ENCODE data around the gene CNTNAP2. TPM values are rescaled to one million over a fixed set of nuclear protein-coding genes. Genes with fewer than 3 reads are reported as not detected.

CNTNAP2 gene
- total and polyA plus RNA-seq, 2 of the 13 experiments (the other 11 are each of a cell fraction or from before 2014, with no cell fraction given) = 0.40 to 0.42 TPM

GRCh38 chr7:146417176-146417575 is 300.6 kb downstream of the CNTNAP2 start (continued):
- TF ChIP-seq ZNF883 (CRISPR knock-in tag; IDR thresholded peaks at IDR 0.05; ENCODE audit: not compliant biosample characterization) (no peak), RNF219 (CRISPR knock-in tag; IDR thresholded peaks at IDR 0.05) (no peak), ZBTB43 (CRISPR knock-in tag; conservative IDR thresholded peaks at IDR 0.05) (no peak), NR2F2 (IDR thresholded peaks at IDR 0.05; ENCODE audit: borderline replicate concordance, low read depth) (no peak), ZNF569 (CRISPR knock-in tag; IDR thresholded peaks at IDR 0.05; ENCODE audit: borderline replicate concordance) (no peak), REXO4 (CRISPR knock-in tag; IDR thresholded peaks at IDR 0.05; ENCODE audit: borderline replicate concordance) (no peak), ERF (CRISPR knock-in tag; IDR thresholded peaks at IDR 0.05) (no peak)

GRCh38 chr7:146423446-146423845 is 306.8 kb downstream of the CNTNAP2 start:
- WGBS (ENCODE audit: low lambda C conversion rate) = 6% methylated on average over 1 of the region's 1 CpG
- ATAC-seq = no peak
- intact Hi-C loops (cut with micrococcal nuclease; ENCODE audit: unreplicated experiment) = no loop called here
- ChIA-PET POLR2A (no interaction called here), CTCF (ENCODE audit: low intra/inter-chr PET ratio, low total read pairs) (no interaction called here)
- no peaks in the 10 kb centered on the region for H3K27me3 ChIP-seq (ENCODE audit: control insufficient read depth in 1 of 2, insufficient read depth in 2 of 2, low read length in 2 of 2)
- H3K27ac ChIP-seq (ENCODE audit: extremely low read length, insufficient read depth, low read length) = no peak overlapping the region
- no peak overlapping the region for H3K4me3 ChIP-seq (replicated peaks in 1 of 3; ENCODE audit: insufficient read depth in 1 of 3, low read depth in 2 of 3, low read length in 3 of 3)
- no peaks in the 10 kb centered on the region for H3K4me1 ChIP-seq (ENCODE audit: insufficient read depth, low read length)
- FAIRE-seq = no peak
- H4K20me1 ChIP-seq (ENCODE audit: insufficient read depth, low read length) = no peaks in the 10 kb centered on the region
- no peak overlapping the region for H3K9ac ChIP-seq (ENCODE audit: insufficient read depth, low read depth, low read length)
- no peak overlapping the region for H3K4me2 ChIP-seq (ENCODE audit: low read depth, low read length)
- no TSS peak for BruUV-seq (replicated peaks)
- TF ChIP-seq AGO1 (IDR thresholded peaks at IDR 0.05; ENCODE audit: low read depth, low read length, poor library complexity, severe bottlenecking) = no peak
- no peak for TF ChIP-seq ZBTB1 (CRISPR knock-in tag; IDR thresholded peaks at IDR 0.05; ENCODE audit: borderline replicate concordance)
- no peak for TF ChIP-seq IKZF4 (CRISPR knock-in tag; IDR thresholded peaks at IDR 0.05; ENCODE audit: borderline replicate concordance, low read depth, not compliant biosample characterization)
- no peak for TF ChIP-seq PREB (CRISPR knock-in tag; IDR thresholded peaks at IDR 0.05)
- TF ChIP-seq NRL (CRISPR knock-in tag; IDR thresholded peaks at IDR 0.05; ENCODE audit: borderline replicate concordance) = no peak
- no peak for TF ChIP-seq SRSF4 (IDR thresholded peaks at IDR 0.05; ENCODE audit: low read depth, low read length, poor library complexity, severe bottlenecking)
- H3K9me3 ChIP-seq (ENCODE audit: low read length) = peaks cover 59% of the 10 kb centered on the region
- no peak overlapping the region for H2AFZ ChIP-seq (ENCODE audit: low read length)
- in situ Hi-C loops (cut with HindIII; ENCODE audit: extremely low pct_ligation_motif_present, low pct_unique_long_range_greater_than_20kb) = no loop called here
- DNase-seq (ENCODE audit: low spot score) = no peak
- no peaks in the 10 kb centered on the region for H3K36me3 ChIP-seq (replicated peaks in 1 of 2; ENCODE audit: control insufficient read depth in 1 of 2, insufficient read depth in 2 of 2, low read length in 2 of 2)
- no peaks in the 10 kb centered on the region for H3K79me2 ChIP-seq (ENCODE audit: insufficient read depth, low read length)
